Trophoblast cell (in vitro differentiated cells and primary cell): ENCODE measurements around the gene PHRF1.

ENCODE experiments used
- DNase-seq, 2 donors: peaks; one replicate each; pipeline ENCODE4 v3.0.0-alpha.2; 2016
- H2AFZ ChIP-seq: 2 replicates; pipeline ENCODE4 v1.6.1; 2013; ENCODE audit warnings: low read length, moderate library complexity, mild to moderate bottlenecking; ENCODE audit not compliant: insufficient read depth, poor library complexity
- H2AK5ac ChIP-seq: 2 replicates; pipeline ENCODE4 v1.6.1; 2013; ENCODE audit warnings: mild to moderate bottlenecking, low read length
- H2BK120ac ChIP-seq: 2 replicates; pipeline ENCODE4 v1.6.1; 2013; ENCODE audit warnings: low read length, mild to moderate bottlenecking, moderate library complexity; ENCODE audit not compliant: insufficient read depth, poor library complexity
- H2BK12ac ChIP-seq: 2 replicates; pipeline ENCODE4 v1.6.1; 2013; ENCODE audit warnings: mild to moderate bottlenecking, low read length, moderate library complexity
- H2BK5ac ChIP-seq: 2 replicates; pipeline ENCODE4 v1.6.1; 2013; ENCODE audit warnings: low read length, low read depth, moderate library complexity, mild to moderate bottlenecking; ENCODE audit not compliant: poor library complexity
- H3K14ac ChIP-seq: 2 replicates; pipeline ENCODE4 v1.6.1; 2013; ENCODE audit warnings: mild to moderate bottlenecking, low read length
- H3K18ac ChIP-seq: 2 replicates; pipeline ENCODE4 v1.6.1; 2013; ENCODE audit warnings: mild to moderate bottlenecking, low read length
- H3K23ac ChIP-seq: 2 replicates; pipeline ENCODE4 v1.6.1; 2013; ENCODE audit warnings: low read length
- H3K27ac ChIP-seq: 2 replicates; pipeline ENCODE4 v1.5.1; 2013; ENCODE audit warnings: low read depth, mild to moderate bottlenecking, inconsistent platforms, low read length, moderate library complexity
- H3K27me3 ChIP-seq: 2 replicates; pipeline ENCODE4 v1.6.1; 2013; ENCODE audit warnings: inconsistent platforms, mild to moderate bottlenecking, low read length, moderate library complexity; ENCODE audit not compliant: insufficient read depth
- H3K36me3 ChIP-seq, 2 experiments: 1 replicate in 1 of 2; 2 replicates in 1 of 2; pipeline ENCODE4 v1.6.1; 2013; ENCODE audit warnings: low read length in 2 of 2, mild to moderate bottlenecking in 2 of 2, moderate library complexity in 1 of 2; ENCODE audit not compliant: insufficient read depth in 2 of 2, control insufficient read depth in 1 of 2
- H3K4ac ChIP-seq: 2 replicates; pipeline ENCODE4 v1.6.1; 2013; ENCODE audit warnings: low read depth, mild to moderate bottlenecking, low read length, moderate library complexity
- H3K4me1 ChIP-seq, 2 experiments: 1 replicate in 1 of 2; 2 replicates in 1 of 2; pipeline ENCODE4 v1.6.1; 2013; ENCODE audit warnings: low read length in 2 of 2, mild to moderate bottlenecking in 2 of 2, moderate library complexity in 1 of 2; ENCODE audit not compliant: insufficient read depth in 2 of 2, control insufficient read depth in 1 of 2
- H3K4me2 ChIP-seq: 2 replicates; pipeline ENCODE4 v1.6.1; 2013; ENCODE audit warnings: inconsistent platforms, mild to moderate bottlenecking, low read length, moderate library complexity
- H3K4me3 ChIP-seq: 2 replicates; pipeline ENCODE4 v1.5.1; 2013; ENCODE audit warnings: mild to moderate bottlenecking, low read depth, low read length, inconsistent platforms
- H3K79me1 ChIP-seq: one replicate; pipeline ENCODE4 v1.6.1; 2013; ENCODE audit warnings: low read length
- H3K79me2 ChIP-seq: 2 replicates; pipeline ENCODE4 v1.6.1; 2013; ENCODE audit warnings: low read length, mild to moderate bottlenecking; ENCODE audit not compliant: control insufficient read depth, insufficient read depth, poor library complexity
- H3K9ac ChIP-seq: 2 replicates; pipeline ENCODE4 v1.6.1; 2013; ENCODE audit warnings: mild to moderate bottlenecking, low read length
- H3K9me3 ChIP-seq: 2 replicates; pipeline ENCODE4 v1.6.1; 2013; ENCODE audit warnings: low read depth, mild to moderate bottlenecking, control low read depth, inconsistent platforms, low read length; ENCODE audit not compliant: insufficient read depth
- H4K12ac ChIP-seq: 2 replicates; pipeline ENCODE4 v1.6.1; 2013; ENCODE audit warnings: low read depth, mild to moderate bottlenecking, low read length, moderate library complexity
- H4K8ac ChIP-seq: 2 replicates; pipeline ENCODE4 v1.6.1; 2013; ENCODE audit warnings: low read depth, mild to moderate bottlenecking, low read length, moderate library complexity
- H4K91ac ChIP-seq: one replicate; pipeline ENCODE4 v1.6.1; 2013; ENCODE audit warnings: low read depth, mild to moderate bottlenecking, low read length, moderate library complexity
- WGBS: extraction: QIAGEN DNeasy Blood & Tissue Kit; methylation state at CpG from one replicate; pipeline ENCODE4 v1.1.7; 2013; ENCODE audit warnings: missing lambda C conversion rate; ENCODE audit not compliant: insufficient read length, insufficient coverage; ENCODE audit errors: extremely low coverage; 5-methylcytosine and 5-hydroxymethylcytosine counted together

Gene PHRF1

DNA sequence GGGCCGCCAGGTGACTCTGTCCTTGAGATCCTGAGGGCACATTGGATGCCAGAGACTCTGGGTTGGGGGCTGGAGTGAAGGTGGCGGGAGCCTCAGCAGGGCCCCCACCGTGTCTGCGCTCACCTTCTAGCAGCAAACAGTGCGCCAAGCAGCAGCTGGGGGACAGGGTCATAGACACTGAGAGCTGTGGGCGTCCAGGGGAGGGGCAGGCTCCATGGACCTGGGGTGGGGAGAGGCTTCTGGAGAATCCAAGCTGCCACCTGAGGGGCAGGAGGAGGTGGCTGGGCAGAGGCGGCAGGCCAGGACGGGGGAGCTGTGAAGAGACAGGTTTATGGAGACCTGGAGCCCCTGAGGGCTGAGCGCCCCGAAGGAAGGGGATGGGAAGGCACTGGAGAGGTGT is 8.0 kb downstream of the PHRF1 start:
- DNase-seq: no peak
- no peak overlapping the region for H2AK5ac ChIP-seq
- H3K79me2 ChIP-seq: peaks cover 16% of the 10 kb centered on the region
- no peaks in the 10 kb centered on the region for H3K27me3 ChIP-seq
- no peak overlapping the region for H2BK12ac ChIP-seq
- no peak overlapping the region for H4K12ac ChIP-seq
- no peak overlapping the region for H3K18ac ChIP-seq
- no peak overlapping the region for H4K91ac ChIP-seq
- no peak overlapping the region for H2BK120ac ChIP-seq
- no peak overlapping the region for H3K9ac ChIP-seq
- H3K27ac ChIP-seq: no peak overlapping the region
- peaks cover 2% of the 10 kb centered on the region for H3K9me3 ChIP-seq
- H2AFZ ChIP-seq: no peak overlapping the region
- no peak overlapping the region for H4K8ac ChIP-seq
- no CpG with 5 or more reads among the region's 10 CpGs for WGBS
- no peak overlapping the region for H3K14ac ChIP-seq
- H3K4me2 ChIP-seq: no peak overlapping the region
- H2BK5ac ChIP-seq: no peak overlapping the region
- no peak overlapping the region for H3K4me3 ChIP-seq
- H3K36me3 ChIP-seq: peaks cover 53 to 57% of the 10 kb centered on the region in 2 experiments
- no peaks in the 10 kb centered on the region for H3K79me1 ChIP-seq
- H3K4ac ChIP-seq: no peak overlapping the region
- peaks cover 13% of the 10 kb centered on the region in 2 experiments for H3K4me1 ChIP-seq
- H3K23ac ChIP-seq: no peak overlapping the region

- H3K4me2 ChIP-seq: no peak overlapping the region
- H2AFZ ChIP-seq: no peak overlapping the region
- no peak overlapping the region for H3K4me3 ChIP-seq
- H3K9ac ChIP-seq: no peak overlapping the region
- no peak overlapping the region for H2BK120ac ChIP-seq
- H3K14ac ChIP-seq: no peak overlapping the region
- peaks cover 7 to 13% of the 10 kb centered on the region in 2 experiments for H3K4me1 ChIP-seq
- H3K27ac ChIP-seq: peak overlapping the region; percentile 2
- H3K4ac ChIP-seq: no peak overlapping the region
- no peak overlapping the region for H2BK12ac ChIP-seq
- H4K8ac ChIP-seq: no peak overlapping the region
- H4K91ac ChIP-seq: no peak overlapping the region
- H4K12ac ChIP-seq: peak overlapping the region; percentile 16
- no peak overlapping the region for H2AK5ac ChIP-seq
- H2BK5ac ChIP-seq: no peak overlapping the region
- H3K27me3 ChIP-seq: no peaks in the 10 kb centered on the region
- no CpG with 5 or more reads among the region's 32 CpGs for WGBS
- no peaks in the 10 kb centered on the region for H3K79me1 ChIP-seq
- peaks cover 66 to 69% of the 10 kb centered on the region in 2 experiments for H3K36me3 ChIP-seq
- DNase-seq: no peak
- no peak overlapping the region for H3K18ac ChIP-seq
- peaks cover 1% of the 10 kb centered on the region for H3K79me2 ChIP-seq
- H3K23ac ChIP-seq: no peak overlapping the region
- peaks cover 4% of the 10 kb centered on the region for H3K9me3 ChIP-seq
These were observed 10.4 kb downstream of the PHRF1 start for GRCh38 chr11:586376-587316.

GRCh38 chr11:587546-587945 is 11.3 kb downstream of the PHRF1 start:
- Histone ChIP-seq H3K36me3 (peaks cover 65 to 68% of the 10 kb centered on the region in 2 experiments), H2AK5ac (no peak overlapping the region), H3K79me2 (no peaks in the 10 kb centered on the region), H2BK12ac (no peak overlapping the region), H2BK5ac (no peak overlapping the region), H3K4ac (no peak overlapping the region), H3K4me3 (no peak overlapping the region), H3K79me1 (no peaks in the 10 kb centered on the region), H3K9me3 (peaks cover 4% of the 10 kb centered on the region), H3K14ac (no peak overlapping the region), H3K9ac (peak overlapping the region; percentile 8), H4K12ac (no peak overlapping the region), H3K27ac (peak overlapping the region; percentile 62), H3K4me2 (peak overlapping the region; percentile 0), H4K91ac (no peak overlapping the region), H4K8ac (no peak overlapping the region), H3K4me1 (peaks cover 7 to 13% of the 10 kb centered on the region in 2 experiments), H3K27me3 (no peaks in the 10 kb centered on the region), H3K18ac (no peak overlapping the region), H3K23ac (no peak overlapping the region), H2AFZ (no peak overlapping the region), H2BK120ac (no peak overlapping the region)
- no peak for DNase-seq
- WGBS: no CpG with 5 or more reads among the region's 8 CpGs

DNA sequence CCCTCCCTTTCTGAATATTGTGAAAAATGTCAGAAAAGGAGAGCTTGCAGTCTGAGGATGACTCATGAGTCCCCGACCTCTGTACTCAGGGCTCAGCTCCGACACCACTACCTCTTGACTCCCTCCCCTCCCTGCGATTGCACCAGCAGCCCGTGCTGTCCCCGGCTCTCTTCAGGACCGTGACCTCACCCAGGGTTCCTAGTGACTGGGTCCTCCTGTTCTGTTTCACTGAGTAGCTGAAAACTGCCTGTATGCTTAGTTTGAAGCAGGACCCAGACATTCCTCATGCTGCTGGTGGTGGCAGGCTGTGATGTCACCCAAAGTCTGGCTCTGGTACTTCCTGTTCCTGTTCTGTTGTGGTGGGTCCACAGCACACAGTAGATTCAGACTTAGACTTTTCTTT is 11.7 kb downstream of the PHRF1 start:
- Histone ChIP-seq H3K79me2 (no peaks in the 10 kb centered on the region), H3K9me3 (peaks cover 4% of the 10 kb centered on the region), H3K27me3 (no peaks in the 10 kb centered on the region), H2AFZ (no peak overlapping the region), H3K14ac (no peak overlapping the region), H3K18ac (no peak overlapping the region), H4K8ac (no peak overlapping the region), H2AK5ac (no peak overlapping the region), H3K4me3 (no peak overlapping the region), H3K23ac (no peak overlapping the region), H4K12ac (peak overlapping the region; percentile 81), H2BK120ac (no peak overlapping the region), H2BK5ac (no peak overlapping the region), H4K91ac (no peak overlapping the region), H2BK12ac (no peak overlapping the region), H3K4me2 (no peak overlapping the region), H3K79me1 (no peaks in the 10 kb centered on the region), H3K4ac (no peak overlapping the region), H3K9ac (no peak overlapping the region), H3K36me3 (peaks cover 67 to 69% of the 10 kb centered on the region in 2 experiments), H3K4me1 (peaks cover 7 to 13% of the 10 kb centered on the region in 2 experiments), H3K27ac (peak overlapping the region; percentile 62)
- WGBS: no CpG with 5 or more reads among the region's 6 CpGs
- DNase-seq: peak; percentile 81 to 84
